Adrenal gland (tissue), 12 donors: ENCODE data around the gene BIN2. TPM values are rescaled to one million over a fixed set of nuclear protein-coding genes. Genes with fewer than 3 reads are reported as not detected.

ENCODE experiments used
- DNase-seq, 7 donors: peaks; one replicate each; pipeline ENCODE4 v3.0.0-alpha.2; 2019 to 2020
- H3K27ac ChIP-seq, 5 donors: fragments of 200-600 bp; sonication (generic) in 4 of 5; 1 replicate in 3 of 5; 2 replicates in 2 of 5; pipeline versions ENCODE4 v1.5.1 to v1.8.0; 2016 to 2020; ENCODE audit warnings: mild to moderate bottlenecking in 1 of 5
- H3K27me3 ChIP-seq: fragments of 200-600 bp; 2 replicates; pipeline ENCODE4 v1.8.0; 2021
- H3K36me3 ChIP-seq, 2 donors: fragments of 200-600 bp; replicated peaks in 1 of 2; 1 replicate in 1 of 2; 2 replicates in 1 of 2; pipeline versions ENCODE4 v1.5.1 to v1.8.0; 2018 to 2022
- H3K4me1 ChIP-seq, 2 donors: fragments of 200-600 bp; replicated peaks in 1 of 2; 1 replicate in 1 of 2; 2 replicates in 1 of 2; pipeline versions ENCODE4 v1.5.1 to v1.8.0; 2018 to 2021
- H3K4me3 ChIP-seq, 4 donors: fragments of 200-600 bp; sonication (generic) in 3 of 4; one replicate each; pipeline ENCODE4 v1.5.1; 2016 to 2018
- H3K9me3 ChIP-seq, 3 donors: fragments of 200-600 bp; sonication (generic) in 1 of 3; replicated peaks in 1 of 3; 1 replicate in 2 of 3; 2 replicates in 1 of 3; pipeline versions ENCODE4 v1.5.1 to v1.8.0; 2016 to 2021
- POLR2A ChIP-seq, 2 donors: fragments of 450-650 bp; IDR thresholded peaks; one replicate each; pipeline ENCODE4 v1.6.1; 2017; ENCODE audit warnings: antibody characterized with exemption in 2 of 2, mild to moderate bottlenecking in 2 of 2, moderate library complexity in 1 of 2
- whole genome bisulfite sequencing, 4 donors: extraction: QIAGEN DNeasy Blood & Tissue Kit in 2 of 4; methylation state at CpG; one replicate each; pipeline versions ENCODE4 v1.1.5 to v1.1.7; 2013 to 2017; 5-methylcytosine and 5-hydroxymethylcytosine counted together
- intact Hi-C, 2 donors: fragments of 100-400 bp; cut with DNase I; formaldehyde crosslinking; loops; one replicate each; pipeline versions ENCODE4 v1.14.1 to v1.15.0; 2022 to 2023
- polyA plus RNA-seq, 3 donors: library from polyadenylated mRNA; stranded (reverse); fragments of 200-250 nt in 2 of 3; fragments of 350-450 nt in 1 of 3; fragmentation: Illumina TruSeq in 1 of 3; extraction: RNeasy Lipid Tissue Mini Kit (QIAGEN cat#74804) in 1 of 3; gene quantifications; one replicate each; pipeline ENCODE4 v1.2.3, GENCODE V29; 2013 to 2014
- total RNA-seq, 9 donors: library from RNA; depleted of rRNA in 4 of 9; stranded (reverse); fragments of >200 nt in 4 of 9; fragments of 120-200 nt in 1 of 9; fragmentation: NEBNext Ultra II Directional in 1 of 9; extraction: Animal tissue kit (Norgen Biotek cat#: 25700) in 1 of 9; gene quantifications; one replicate each; pipeline versions ENCODE4 v1.1.0 to v1.2.4, GENCODE V29; 2013 to 2023
- TF ChIP-seq, protein P1 (sequence below), 6 experiments: fragments of 450-650 bp in 4 of 6; fragments of 200-600 bp in 2 of 6; sonication (generic) in 1 of 6; IDR thresholded peaks; 1 replicate in 5 of 6; 2 replicates in 1 of 6; pipeline versions ENCODE4 v1.5.1 to v1.8.0; 2016 to 2021; ENCODE audit warnings: antibody characterized with exemption in 6 of 6, mild to moderate bottlenecking in 2 of 6, moderate library complexity in 1 of 6
- donor health status: healthy with polysubstance abuse.
- donor health status: Bipolar disorder and iron deficiency.
- donor health status: DM: yes; HTN: yes; CAD: no.
- donor health status: DM: no; HTN: no; CAD: no.
- donor health status: DM: no; HTN: no; CAD: no.
- donor health status: DM: yes; HTN: yes; CAD: no.

BIN2 gene
- total and polyA plus RNA-seq, 12 donors: 2.3 to 16.6 (median 6.1) TPM

DNA sequence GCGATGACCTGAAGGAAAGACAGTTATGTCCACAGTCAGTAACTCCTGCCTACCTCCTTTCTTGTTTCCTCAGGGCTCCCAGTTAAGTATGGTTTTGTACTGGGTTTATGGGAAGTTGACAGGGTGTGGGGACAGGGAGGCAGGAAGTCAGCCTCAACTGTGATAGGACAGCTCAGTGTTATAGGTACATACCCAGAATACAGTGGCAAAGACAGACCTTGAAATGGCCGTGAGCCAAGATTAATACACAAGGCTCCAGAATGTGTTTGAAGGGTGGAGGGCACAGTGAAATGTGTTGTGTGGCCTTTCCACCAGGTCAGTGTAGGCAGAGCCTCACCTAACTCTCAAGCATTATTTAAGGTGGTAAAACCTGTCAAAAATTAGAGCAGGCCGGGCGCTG, 4.6 kb upstream of the BIN2 start:
- H3K4me1 ChIP-seq: peaks cover 0 to 9% of the 10 kb centered on the region in 2 donors
- H3K9me3 ChIP-seq: no peaks in the 10 kb centered on the region
- intact Hi-C loops: no loop called here
- no peaks in the 10 kb centered on the region for H3K27me3 ChIP-seq
- TF ChIP-seq POLR2A (IDR thresholded peaks at IDR 0.05): no peak
- TF ChIP-seq, protein P1, sequence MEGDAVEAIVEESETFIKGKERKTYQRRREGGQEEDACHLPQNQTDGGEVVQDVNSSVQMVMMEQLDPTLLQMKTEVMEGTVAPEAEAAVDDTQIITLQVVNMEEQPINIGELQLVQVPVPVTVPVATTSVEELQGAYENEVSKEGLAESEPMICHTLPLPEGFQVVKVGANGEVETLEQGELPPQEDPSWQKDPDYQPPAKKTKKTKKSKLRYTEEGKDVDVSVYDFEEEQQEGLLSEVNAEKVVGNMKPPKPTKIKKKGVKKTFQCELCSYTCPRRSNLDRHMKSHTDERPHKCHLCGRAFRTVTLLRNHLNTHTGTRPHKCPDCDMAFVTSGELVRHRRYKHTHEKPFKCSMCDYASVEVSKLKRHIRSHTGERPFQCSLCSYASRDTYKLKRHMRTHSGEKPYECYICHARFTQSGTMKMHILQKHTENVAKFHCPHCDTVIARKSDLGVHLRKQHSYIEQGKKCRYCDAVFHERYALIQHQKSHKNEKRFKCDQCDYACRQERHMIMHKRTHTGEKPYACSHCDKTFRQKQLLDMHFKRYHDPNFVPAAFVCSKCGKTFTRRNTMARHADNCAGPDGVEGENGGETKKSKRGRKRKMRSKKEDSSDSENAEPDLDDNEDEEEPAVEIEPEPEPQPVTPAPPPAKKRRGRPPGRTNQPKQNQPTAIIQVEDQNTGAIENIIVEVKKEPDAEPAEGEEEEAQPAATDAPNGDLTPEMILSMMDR (IDR thresholded peaks at IDR 0.05): no peak
- H3K36me3 ChIP-seq: no peaks in the 10 kb centered on the region
- 83 to 87% (median 86%) methylated on average over 4 of the region's 4 CpGs for WGBS, 4 donors
- H3K4me3 ChIP-seq: no peak overlapping the region
- no peak for DNase-seq
- no peak overlapping the region for H3K27ac ChIP-seq

DNA sequence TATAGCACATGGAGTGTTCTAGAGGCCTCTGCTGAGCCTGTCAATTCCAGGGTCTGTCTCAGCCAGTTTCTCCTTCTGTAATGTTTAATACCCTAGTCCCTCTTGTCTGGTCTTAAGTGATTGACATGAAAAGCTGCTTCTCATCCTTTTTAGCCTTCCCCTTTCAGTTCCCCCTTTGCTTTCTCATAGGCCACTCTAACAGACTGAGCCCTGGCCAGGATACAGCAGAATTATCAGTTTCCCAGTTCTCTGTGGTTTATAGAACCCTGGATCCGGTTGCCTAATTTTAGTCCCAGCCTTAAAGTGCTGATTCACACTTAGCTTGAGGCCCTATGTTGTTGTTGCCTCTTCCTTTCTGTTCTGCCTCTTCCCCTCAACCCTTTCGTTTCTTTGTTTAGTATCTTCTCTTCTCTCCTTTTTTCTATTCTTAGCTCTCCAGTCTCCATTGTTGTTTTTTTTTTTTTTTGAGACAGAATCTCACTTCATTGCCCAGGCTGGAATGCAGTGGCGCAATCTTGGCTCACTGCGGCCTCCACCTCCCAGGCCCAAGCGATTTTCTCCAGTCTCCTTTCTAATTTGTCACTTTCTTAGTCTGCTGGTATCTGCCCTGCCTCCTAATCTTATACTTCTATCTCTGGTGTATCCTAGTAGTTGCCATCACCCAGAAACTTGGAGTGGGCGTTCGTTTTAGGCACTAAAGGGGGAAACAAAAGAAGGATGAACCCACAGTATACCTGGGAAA, 2.9 kb upstream of the BIN2 start:
- Histone ChIP-seq H3K36me3 (no peaks in the 10 kb centered on the region), H3K9me3 (no peaks in the 10 kb centered on the region), H3K27me3 (no peaks in the 10 kb centered on the region), H3K27ac (peak overlapping the region in 2 of 5 donors; percentile 45), H3K4me3 (no peak overlapping the region), H3K4me1 (peaks cover 0 to 9% of the 10 kb centered on the region in 2 donors)
- WGBS, 4 donors: 57 to 67% (median 64%) methylated on average over 7 of the region's 7 CpGs
- intact Hi-C loops: no loop called here
- no peak for TF ChIP-seq POLR2A (IDR thresholded peaks at IDR 0.05)
- peak in 4 of 7 donors; percentile 28 to 47 (median 38) for DNase-seq

DNA sequence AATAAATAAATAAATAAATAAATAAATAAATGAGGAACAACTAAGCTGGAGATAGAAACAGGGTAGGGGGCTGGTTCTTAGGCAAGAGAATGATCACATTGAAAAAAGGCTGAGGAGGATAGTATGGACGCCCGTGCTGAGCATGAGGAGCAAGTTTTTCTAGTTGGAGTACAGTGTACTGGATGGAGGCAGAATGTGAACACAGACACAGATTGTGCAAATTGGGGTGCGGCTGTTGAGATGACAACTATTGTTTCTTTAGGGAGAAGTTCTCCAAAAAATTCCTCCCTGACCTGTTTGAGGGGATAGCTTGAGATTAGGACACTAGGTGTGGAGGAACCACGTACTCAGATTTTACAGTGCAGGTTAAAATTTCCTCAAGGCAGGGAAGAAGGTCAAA, 979 bp upstream of the BIN2 start:
- no peak overlapping the region for H3K4me3 ChIP-seq
- H3K27ac ChIP-seq: no peak overlapping the region
- no peaks in the 10 kb centered on the region for H3K36me3 ChIP-seq
- no peak for DNase-seq
- 83 to 90% (median 87%) methylated on average over 4 of the region's 4 CpGs for WGBS, 4 donors
- TF ChIP-seq, protein P1 (IDR thresholded peaks at IDR 0.05): no peak
- no peak for TF ChIP-seq POLR2A (IDR thresholded peaks at IDR 0.05)
- intact Hi-C loops: no loop called here
- peaks cover 0 to 9% of the 10 kb centered on the region in 2 donors for H3K4me1 ChIP-seq
- no peaks in the 10 kb centered on the region for H3K9me3 ChIP-seq
- no peaks in the 10 kb centered on the region for H3K27me3 ChIP-seq

DNA sequence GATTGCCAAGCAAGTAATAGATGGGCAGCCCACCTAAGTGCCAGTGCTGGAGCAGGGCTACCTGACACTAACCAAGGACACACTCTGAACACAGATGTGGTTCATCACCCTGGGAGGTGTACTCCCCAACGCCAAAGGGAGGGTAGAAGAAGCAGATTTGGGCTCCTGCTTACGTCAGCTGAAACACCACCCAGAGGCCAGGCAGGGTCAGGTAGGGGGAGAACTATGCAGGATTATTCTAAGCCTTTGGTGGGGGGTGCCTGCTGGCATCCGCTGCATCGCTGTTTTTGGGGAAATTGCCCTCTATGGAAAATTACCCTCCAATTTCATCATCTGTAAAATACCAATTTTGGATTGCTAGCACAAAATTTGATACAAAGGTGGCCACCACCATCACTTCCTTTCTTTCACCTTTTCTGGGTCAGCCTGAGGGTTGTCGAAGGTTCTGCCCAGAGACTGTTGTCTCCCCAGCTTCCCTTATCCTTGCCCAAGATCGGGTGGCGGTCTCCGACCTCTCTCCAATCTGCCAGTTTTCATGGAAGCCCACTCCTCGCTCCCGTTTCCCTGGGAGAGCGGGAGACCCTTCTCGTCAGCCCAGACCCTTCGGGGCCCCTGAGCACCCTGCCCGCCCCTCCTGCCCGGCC, 535 bp downstream of the BIN2 start:
- peaks cover 0 to 9% of the 10 kb centered on the region in 2 donors for H3K4me1 ChIP-seq
- intact Hi-C loops: no loop called here
- no peaks in the 10 kb centered on the region for H3K36me3 ChIP-seq
- WGBS, 4 donors: 76 to 83% (median 82%) methylated on average over 14 to 15 of the region's 15 CpGs
- H3K9me3 ChIP-seq: no peaks in the 10 kb centered on the region
- H3K27me3 ChIP-seq: no peaks in the 10 kb centered on the region
- no peak for DNase-seq
- no peak for TF ChIP-seq POLR2A (IDR thresholded peaks at IDR 0.05)
- TF ChIP-seq, protein P1 (IDR thresholded peaks at IDR 0.05): no peak
- H3K4me3 ChIP-seq: peak overlapping the region in 1 of 4 donors; percentile 39
- peak overlapping the region in 3 of 5 donors; percentile 14 to 84 (median 54) for H3K27ac ChIP-seq
